ENCODE measurements around the gene RENBP. TPM values are rescaled to one million over a fixed set of nuclear protein-coding genes. Genes with fewer than 3 reads are reported as not detected.
A peak's percentile ranks its signal among the peaks of the same experiment; 100 is the strongest.

Gene RENBP
- total RNA-seq, 1 experiment from 2014 or later: 5.7 TPM

DNA sequence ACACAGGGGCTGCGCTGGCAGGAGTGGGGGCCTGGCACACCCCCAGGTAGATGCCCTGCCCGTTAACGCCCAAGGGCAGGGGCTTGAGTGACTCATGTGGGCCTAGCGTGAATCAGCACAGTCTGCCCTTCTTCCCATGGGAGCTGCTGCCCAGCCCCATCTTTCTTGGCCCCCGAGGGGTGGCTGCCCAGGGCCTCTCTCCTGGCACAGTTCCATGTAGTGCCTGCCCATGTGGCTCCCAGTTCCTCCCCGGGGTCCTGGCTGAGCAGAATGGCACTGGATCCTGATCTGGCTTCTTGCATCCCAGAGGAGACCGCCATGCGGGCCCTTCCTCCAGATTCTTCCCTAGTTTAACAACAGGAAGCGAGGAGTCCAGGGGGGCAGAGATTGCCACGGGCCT, 42.1 kb downstream of the RENBP start:
- no peaks in the 10 kb centered on the region for H3K4me1 ChIP-seq (ENCODE audit: insufficient read depth, low read length, poor library complexity, severe bottlenecking)
- H3K27me3 ChIP-seq (replicated peaks; ENCODE audit: insufficient read depth, low read depth, low read length, poor library complexity): no peaks in the 10 kb centered on the region
- no peak for DNase-seq (ENCODE audit: low spot score)
- TF ChIP-seq CTCF (conservative IDR thresholded peaks at IDR 0.05; ENCODE audit: low read depth, low read length) (no peak), EZH2 (IDR thresholded peaks at IDR 0.05; ENCODE audit: borderline replicate concordance, low read depth, low read length, poor library complexity, severe bottlenecking) (no peak)
- ChIA-PET CTCF (no interaction called here), POLR2A (ENCODE audit: low non-redundant PET) (no interaction called here)
- intact Hi-C loops (cut with micrococcal nuclease; ENCODE audit: unreplicated experiment): no loop called here
- H3K27ac ChIP-seq (ENCODE audit: low read depth, low read length, poor library complexity, severe bottlenecking): no peak overlapping the region
- H3K4me3 ChIP-seq (ENCODE audit: low read depth, low read length, poor library complexity, severe bottlenecking): no peak overlapping the region
- H3K36me3 ChIP-seq (ENCODE audit: insufficient read depth, low read length, poor library complexity, severe bottlenecking): no peaks in the 10 kb centered on the region
- BruUV-seq (replicated peaks): no TSS peak
- no peaks in the 10 kb centered on the region for H3K9me3 ChIP-seq (ENCODE audit: low read depth, low read length, poor library complexity, severe bottlenecking)

GRCh38 chrX:153901753-153902140, 42.7 kb downstream of the RENBP start:
- Histone ChIP-seq H3K27me3 (replicated peaks; ENCODE audit: insufficient read depth, low read depth, low read length, poor library complexity) (no peaks in the 10 kb centered on the region), H3K4me3 (ENCODE audit: low read depth, low read length, poor library complexity, severe bottlenecking) (no peak overlapping the region), H3K36me3 (ENCODE audit: insufficient read depth, low read length, poor library complexity, severe bottlenecking) (no peaks in the 10 kb centered on the region), H3K4me1 (ENCODE audit: insufficient read depth, low read length, poor library complexity, severe bottlenecking) (no peaks in the 10 kb centered on the region), H3K9me3 (ENCODE audit: low read depth, low read length, poor library complexity, severe bottlenecking) (no peaks in the 10 kb centered on the region), H3K27ac (ENCODE audit: low read depth, low read length, poor library complexity, severe bottlenecking) (no peak overlapping the region)
- no peak for TF ChIP-seq EZH2 (IDR thresholded peaks at IDR 0.05; ENCODE audit: borderline replicate concordance, low read depth, low read length, poor library complexity, severe bottlenecking)
- TF ChIP-seq CTCF (conservative IDR thresholded peaks at IDR 0.05; ENCODE audit: low read depth, low read length): no peak
- CTCF ChIA-PET: no interaction called here
- POLR2A ChIA-PET (ENCODE audit: low non-redundant PET): no interaction called here
- DNase-seq (ENCODE audit: low spot score): no peak
- BruUV-seq (replicated peaks): no TSS peak
- intact Hi-C loops (cut with micrococcal nuclease; ENCODE audit: unreplicated experiment): no loop called here

- POLR2A ChIA-PET (ENCODE audit: low non-redundant PET): no interaction called here
Observed at GRCh38 chrX:153900831-153901752, 43.4 kb downstream of the RENBP start.

More at GRCh38 chrX:153900831-153901752, 43.4 kb downstream of the RENBP start:
- H3K27ac ChIP-seq (ENCODE audit: low read depth, low read length, poor library complexity, severe bottlenecking): no peak overlapping the region
- CTCF ChIA-PET: interaction anchor here (0.7 kb wide), 2 partner anchors 14 to 17 kb away, joined by 3 to 4 read pairs; no protein-coding TSS in a partner anchor
- no peaks in the 10 kb centered on the region for H3K27me3 ChIP-seq (replicated peaks; ENCODE audit: insufficient read depth, low read depth, low read length, poor library complexity)
- intact Hi-C loops (cut with micrococcal nuclease; ENCODE audit: unreplicated experiment): no loop called here
- peak; percentile 64 for DNase-seq (ENCODE audit: low spot score)
- TF ChIP-seq CTCF (conservative IDR thresholded peaks at IDR 0.05; ENCODE audit: low read depth, low read length) (no peak), EZH2 (IDR thresholded peaks at IDR 0.05; ENCODE audit: borderline replicate concordance, low read depth, low read length, poor library complexity, severe bottlenecking) (no peak)
- no peaks in the 10 kb centered on the region for H3K9me3 ChIP-seq (ENCODE audit: low read depth, low read length, poor library complexity, severe bottlenecking)
- no peaks in the 10 kb centered on the region for H3K36me3 ChIP-seq (ENCODE audit: insufficient read depth, low read length, poor library complexity, severe bottlenecking)
- H3K4me3 ChIP-seq (ENCODE audit: low read depth, low read length, poor library complexity, severe bottlenecking): no peak overlapping the region
- no TSS peak for BruUV-seq (replicated peaks)
- H3K4me1 ChIP-seq (ENCODE audit: insufficient read depth, low read length, poor library complexity, severe bottlenecking): no peaks in the 10 kb centered on the region

Data from A673 (cell line).